Right lobe of liver (tissue), 4 donors: ENCODE data around the gene DISP3.

ENCODE experiments used
- POLR2A ChIP-seq: fragments of 450-650 bp; IDR thresholded peaks from one replicate; pipeline ENCODE4 v1.6.1; 2017; ENCODE audit warnings: antibody characterized with exemption, mild to moderate bottlenecking
- TF ChIP-seq, protein P1 (sequence below), 4 donors: fragments of 200-600 bp in 3 of 4; fragments of 450-650 bp in 1 of 4; IDR thresholded peaks; one replicate each; pipeline versions ENCODE4 v1.5.1 to v1.8.0; 2016 to 2022; ENCODE audit warnings: antibody characterized with exemption in 4 of 4, mild to moderate bottlenecking in 2 of 4
- donor health status: DM: no; HTN: no; CAD: no.
- donor health status: DM: no; HTN: no; CAD: no.
- donor health status: DM: no; HTN: yes; CAD: no.

DNA sequence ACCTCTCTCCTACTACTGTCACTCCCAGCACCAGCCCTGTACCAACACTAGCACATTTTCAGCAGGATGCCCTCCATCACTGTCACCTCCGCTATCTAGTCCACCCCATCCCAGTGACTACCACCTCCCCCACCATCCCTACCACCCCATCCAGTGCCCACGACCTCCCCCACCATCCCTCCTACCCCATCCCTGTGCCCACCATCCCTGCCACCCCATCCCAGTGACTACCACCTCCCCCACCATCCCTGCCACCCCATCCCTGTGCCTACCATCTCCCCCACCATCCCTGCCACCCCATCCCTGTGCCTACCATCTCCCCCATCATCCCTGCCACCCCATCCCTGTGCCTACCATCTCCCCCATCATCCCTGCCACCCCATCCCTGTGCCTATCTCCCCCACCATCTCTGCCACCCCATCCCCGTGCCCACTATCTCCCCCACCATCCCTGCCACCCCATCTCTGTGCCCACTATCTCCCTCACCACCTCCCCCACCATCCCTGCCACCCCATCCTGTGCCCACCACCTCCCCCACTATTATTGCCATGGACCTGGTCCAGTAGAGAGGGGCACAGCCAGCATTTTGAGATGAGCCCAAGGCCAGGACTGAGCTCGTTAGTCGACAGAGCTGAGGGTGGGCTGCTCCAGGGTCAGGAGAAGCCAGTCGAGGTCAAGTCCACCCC, 45.7 kb downstream of the DISP3 start:
- TF ChIP-seq, protein P1, sequence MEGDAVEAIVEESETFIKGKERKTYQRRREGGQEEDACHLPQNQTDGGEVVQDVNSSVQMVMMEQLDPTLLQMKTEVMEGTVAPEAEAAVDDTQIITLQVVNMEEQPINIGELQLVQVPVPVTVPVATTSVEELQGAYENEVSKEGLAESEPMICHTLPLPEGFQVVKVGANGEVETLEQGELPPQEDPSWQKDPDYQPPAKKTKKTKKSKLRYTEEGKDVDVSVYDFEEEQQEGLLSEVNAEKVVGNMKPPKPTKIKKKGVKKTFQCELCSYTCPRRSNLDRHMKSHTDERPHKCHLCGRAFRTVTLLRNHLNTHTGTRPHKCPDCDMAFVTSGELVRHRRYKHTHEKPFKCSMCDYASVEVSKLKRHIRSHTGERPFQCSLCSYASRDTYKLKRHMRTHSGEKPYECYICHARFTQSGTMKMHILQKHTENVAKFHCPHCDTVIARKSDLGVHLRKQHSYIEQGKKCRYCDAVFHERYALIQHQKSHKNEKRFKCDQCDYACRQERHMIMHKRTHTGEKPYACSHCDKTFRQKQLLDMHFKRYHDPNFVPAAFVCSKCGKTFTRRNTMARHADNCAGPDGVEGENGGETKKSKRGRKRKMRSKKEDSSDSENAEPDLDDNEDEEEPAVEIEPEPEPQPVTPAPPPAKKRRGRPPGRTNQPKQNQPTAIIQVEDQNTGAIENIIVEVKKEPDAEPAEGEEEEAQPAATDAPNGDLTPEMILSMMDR (IDR thresholded peaks at IDR 0.05) = no peak
- TF ChIP-seq POLR2A = no peak
